Stomach smooth muscle (tissue), 2 donors: ENCODE results near the gene CCND2.

Experiments used
- H3K27ac ChIP-seq: one replicate; pipeline ENCODE4 v1.7.0; 2013; ENCODE audit warnings: mild to moderate bottlenecking, low read length, inconsistent platforms
- H3K27me3 ChIP-seq, 2 donors: one replicate each; pipeline ENCODE4 v1.7.0; 2013; ENCODE audit warnings: low read length in 2 of 2; ENCODE audit not compliant: insufficient read depth in 2 of 2, control insufficient read depth in 1 of 2
- H3K36me3 ChIP-seq, 2 donors: one replicate each; pipeline ENCODE4 v1.7.0; 2013; ENCODE audit warnings: low read length in 2 of 2; ENCODE audit not compliant: control insufficient read depth in 2 of 2, insufficient read depth in 2 of 2
- H3K4me1 ChIP-seq: one replicate; pipeline ENCODE4 v1.7.0; 2013; ENCODE audit warnings: low read length; ENCODE audit not compliant: control insufficient read depth, insufficient read depth
- H3K4me3 ChIP-seq, 2 donors: one replicate each; pipeline ENCODE4 v1.7.0; 2013; ENCODE audit warnings: low read length in 2 of 2
- H3K9ac ChIP-seq, 2 donors: one replicate each; pipeline ENCODE4 v1.7.0; 2013; ENCODE audit warnings: low read length in 2 of 2, mild to moderate bottlenecking in 1 of 2
- H3K9me3 ChIP-seq, 2 donors: one replicate each; pipeline ENCODE4 v1.7.0; 2013; ENCODE audit warnings: low read length in 2 of 2; ENCODE audit not compliant: control insufficient read depth in 2 of 2
- donor health status: healthy.
- donor health status: Pancreatic carcinoma.

The CCND2 gene

GRCh38 chr12:4283512-4284255, 10.1 kb downstream of the CCND2 start:
- Histone ChIP-seq H3K27me3 (no peaks in the 10 kb centered on the region), H3K27ac (peak overlapping the region; percentile 31), H3K36me3 (peaks cover 65 to 72% of the 10 kb centered on the region in 2 donors), H3K4me1 (peaks cover 66% of the 10 kb centered on the region), H3K9me3 (no peaks in the 10 kb centered on the region), H3K4me3 (no peak overlapping the region), H3K9ac (peak overlapping the region in 1 of 2 donors; percentile 5)

- Histone ChIP-seq H3K36me3 (peaks cover 65 to 68% of the 10 kb centered on the region in 2 donors), H3K4me3 (no peak overlapping the region), H3K9me3 (no peaks in the 10 kb centered on the region), H3K9ac (no peak overlapping the region), H3K4me1 (peaks cover 72% of the 10 kb centered on the region), H3K27ac (peak overlapping the region; percentile 31), H3K27me3 (no peaks in the 10 kb centered on the region)
Measured at GRCh38 chr12:4284306-4284705, 10.7 kb downstream of the CCND2 start.

- peaks cover 72% of the 10 kb centered on the region for H3K4me1 ChIP-seq
- no peaks in the 10 kb centered on the region for H3K27me3 ChIP-seq
- H3K4me3 ChIP-seq, result no peak overlapping the region
- H3K9ac ChIP-seq, result no peak overlapping the region
- H3K36me3 ChIP-seq, result peaks cover 60 to 67% of the 10 kb centered on the region in 2 donors
- no peaks in the 10 kb centered on the region for H3K9me3 ChIP-seq
- no peak overlapping the region for H3K27ac ChIP-seq
Measured at GRCh38 chr12:4285070-4285469, 11.5 kb downstream of the CCND2 start.

- H3K27ac ChIP-seq, result peak overlapping the region; percentile 85
- H3K36me3 ChIP-seq, result peaks cover 61 to 73% of the 10 kb centered on the region in 2 donors
- no peaks in the 10 kb centered on the region for H3K27me3 ChIP-seq
- no peak overlapping the region for H3K4me3 ChIP-seq
- H3K9me3 ChIP-seq, result no peaks in the 10 kb centered on the region
- H3K9ac ChIP-seq, result no peak overlapping the region
- H3K4me1 ChIP-seq, result peaks cover 70% of the 10 kb centered on the region
Measured at GRCh38 chr12:4286228-4286627, 12.7 kb downstream of the CCND2 start.

- H3K27ac ChIP-seq, result peak overlapping the region; percentile 85
- H3K4me1 ChIP-seq, result peaks cover 66% of the 10 kb centered on the region
- no peaks in the 10 kb centered on the region for H3K27me3 ChIP-seq
- H3K9me3 ChIP-seq, result no peaks in the 10 kb centered on the region
- peaks cover 58 to 73% of the 10 kb centered on the region in 2 donors for H3K36me3 ChIP-seq
- H3K4me3 ChIP-seq, result peak overlapping the region in 1 of 2 donors; percentile 44
- peak overlapping the region in 1 of 2 donors; percentile 42 for H3K9ac ChIP-seq
Measured at GRCh38 chr12:4286771-4287317, 13.3 kb downstream of the CCND2 start.

- H3K27me3 ChIP-seq, result no peaks in the 10 kb centered on the region
Measured at GRCh38 chr12:4287325-4288211, 14.0 kb downstream of the CCND2 start.

GRCh38 chr12:4288296-4289131, 15.0 kb downstream of the CCND2 start:
- peak overlapping the region; percentile 17 to 47 for H3K4me3 ChIP-seq
- H3K27ac ChIP-seq, result peak overlapping the region; percentile 85
- no peaks in the 10 kb centered on the region for H3K27me3 ChIP-seq
- no peaks in the 10 kb centered on the region for H3K9me3 ChIP-seq
- H3K4me1 ChIP-seq, result peaks cover 73% of the 10 kb centered on the region
- peak overlapping the region; percentile 36 to 47 for H3K9ac ChIP-seq
- peaks cover 45 to 58% of the 10 kb centered on the region in 2 donors for H3K36me3 ChIP-seq

More at GRCh38 chr12:4287325-4288211, 14.0 kb downstream of the CCND2 start:
- peaks cover 50 to 66% of the 10 kb centered on the region in 2 donors for H3K36me3 ChIP-seq
- no peaks in the 10 kb centered on the region for H3K9me3 ChIP-seq
- H3K9ac ChIP-seq, result peak overlapping the region in 1 of 2 donors; percentile 42
- H3K27ac ChIP-seq, result peak overlapping the region; percentile 85
- peak overlapping the region in 1 of 2 donors; percentile 44 for H3K4me3 ChIP-seq
- peaks cover 67% of the 10 kb centered on the region for H3K4me1 ChIP-seq

GRCh38 chr12:4289231-4289878, 15.8 kb downstream of the CCND2 start:
- H3K9me3 ChIP-seq, result no peaks in the 10 kb centered on the region
- H3K4me3 ChIP-seq, result peak overlapping the region; percentile 3 to 49
- H3K9ac ChIP-seq, result peak overlapping the region; percentile 48 to 69
- peak overlapping the region; percentile 85 for H3K27ac ChIP-seq
- H3K36me3 ChIP-seq, result peaks cover 41 to 50% of the 10 kb centered on the region in 2 donors
- H3K27me3 ChIP-seq, result no peaks in the 10 kb centered on the region
- peaks cover 76% of the 10 kb centered on the region for H3K4me1 ChIP-seq

GRCh38 chr12:4289998-4290790, 16.6 kb downstream of the CCND2 start:
- no peaks in the 10 kb centered on the region for H3K27me3 ChIP-seq
- H3K9ac ChIP-seq, result peak overlapping the region in 1 of 2 donors; percentile 48
- H3K27ac ChIP-seq, result peak overlapping the region; percentile 85
- no peaks in the 10 kb centered on the region for H3K9me3 ChIP-seq
- H3K36me3 ChIP-seq, result peaks cover 40 to 53% of the 10 kb centered on the region in 2 donors
- H3K4me3 ChIP-seq, result no peak overlapping the region
- H3K4me1 ChIP-seq, result peaks cover 81% of the 10 kb centered on the region
